ENCODE data around the gene RPS6KC1. TPM values are rescaled to one million over a fixed set of nuclear protein-coding genes. Genes with fewer than 3 reads are reported as not detected.
A peak's percentile ranks its signal among the peaks of the same experiment; 100 is the strongest.

The RPS6KC1 gene
- total RNA-seq, 1 donor from 2014 or later = 16.7 TPM

GRCh38 chr1:213055767-213056166, 4.7 kb downstream of the RPS6KC1 start:
- no peak for TF ChIP-seq CTCF (conservative IDR thresholded peaks at IDR 0.05)
- peaks cover 15% of the 10 kb centered on the region for H3K4me1 Mint-ChIP-seq

GRCh38 chr1:213057264-213058059, 6.4 kb downstream of the RPS6KC1 start:
- H3K9me3 Mint-ChIP-seq = peaks cover 3% of the 10 kb centered on the region
- H3K36me3 Mint-ChIP-seq (ENCODE audit: low read depth) = peaks cover 3% of the 10 kb centered on the region
- DNase-seq (ENCODE audit: low read depth, low spot score) = no peak

More at GRCh38 chr1:213055767-213056166, 4.7 kb downstream of the RPS6KC1 start:
- Mint-ChIP-seq H3K9me3 (peaks cover 5% of the 10 kb centered on the region), H3K4me3 (no peak overlapping the region), H3K36me3 (ENCODE audit: low read depth) (peaks cover 5% of the 10 kb centered on the region), H3K27me3 (ENCODE audit: low read depth) (no peaks in the 10 kb centered on the region), H3K27ac (ENCODE audit: unreplicated experiment) (no peak overlapping the region)
- no peak for DNase-seq (ENCODE audit: low read depth, low spot score)

GRCh38 chr1:213060836-213061235, 9.8 kb downstream of the RPS6KC1 start:
- TF ChIP-seq CTCF (conservative IDR thresholded peaks at IDR 0.05) = no peak
- H3K27ac Mint-ChIP-seq (ENCODE audit: unreplicated experiment) = no peak overlapping the region
- peaks cover 3% of the 10 kb centered on the region for H3K9me3 Mint-ChIP-seq
- no peak for DNase-seq (ENCODE audit: low read depth, low spot score)
- peaks cover 9% of the 10 kb centered on the region for H3K4me1 Mint-ChIP-seq
- H3K36me3 Mint-ChIP-seq (ENCODE audit: low read depth) = peaks cover 3% of the 10 kb centered on the region
- no peaks in the 10 kb centered on the region for H3K27me3 Mint-ChIP-seq (ENCODE audit: low read depth)
- no peak overlapping the region for H3K4me3 Mint-ChIP-seq

More at GRCh38 chr1:213057264-213058059, 6.4 kb downstream of the RPS6KC1 start:
- Mint-ChIP-seq H3K27me3 (ENCODE audit: low read depth) (no peaks in the 10 kb centered on the region), H3K27ac (ENCODE audit: unreplicated experiment) (no peak overlapping the region), H3K4me3 (no peak overlapping the region), H3K4me1 (peaks cover 5% of the 10 kb centered on the region)
- TF ChIP-seq CTCF (conservative IDR thresholded peaks at IDR 0.05) = no peak

- Mint-ChIP-seq H3K4me1 (peaks cover 9% of the 10 kb centered on the region), H3K27ac (ENCODE audit: unreplicated experiment) (no peak overlapping the region), H3K9me3 (peaks cover 3% of the 10 kb centered on the region), H3K36me3 (ENCODE audit: low read depth) (peaks cover 3% of the 10 kb centered on the region), H3K4me3 (no peak overlapping the region), H3K27me3 (ENCODE audit: low read depth) (no peaks in the 10 kb centered on the region)
- no peak for DNase-seq (ENCODE audit: low read depth, low spot score)
- peak; percentile 4 for TF ChIP-seq CTCF (conservative IDR thresholded peaks at IDR 0.05)
Measured at GRCh38 chr1:213061263-213061662, 10.2 kb downstream of the RPS6KC1 start.

- Mint-ChIP-seq H3K27ac (ENCODE audit: unreplicated experiment) (no peak overlapping the region), H3K36me3 (ENCODE audit: low read depth) (no peaks in the 10 kb centered on the region), H3K4me1 (peaks cover 9% of the 10 kb centered on the region), H3K9me3 (no peaks in the 10 kb centered on the region), H3K4me3 (no peak overlapping the region), H3K27me3 (ENCODE audit: low read depth) (no peaks in the 10 kb centered on the region)
- DNase-seq (ENCODE audit: low read depth, low spot score) = no peak
- no peak for TF ChIP-seq CTCF (conservative IDR thresholded peaks at IDR 0.05)
Measured at GRCh38 chr1:213065800-213066199, 14.8 kb downstream of the RPS6KC1 start.

All from neural crest cell (in vitro differentiated cells).